Renal pelvis (tissue), 4 donors: Measurements from ENCODE around the gene PXDN. TPM values are rescaled to one million over a fixed set of nuclear protein-coding genes. Genes with fewer than 3 reads are reported as not detected.
"Not testable (repeated sequence)": the region's sequence is repeated elsewhere in the genome, so short reads cannot be mapped to it uniquely, and the experiment has no call there.

Experiments used
- DNase-seq: peaks from one replicate; pipeline ENCODE4 v3.0.0-alpha.2; 2013
- polyA plus RNA-seq, 3 donors: library from polyadenylated mRNA; unstranded; fragments of 120-200 nt; gene quantifications; one replicate each; pipeline ENCODE4 v1.2.1, GENCODE V29; 2013; ENCODE audit not compliant: insufficient read length in 3 of 3

The PXDN gene
- polyA plus RNA-seq, 3 donors = 147 to 188 (median 178) TPM

- no peak for DNase-seq
Observed at GRCh38 chr2:1746174-1747064, 2.1 kb upstream of the PXDN start.

DNA sequence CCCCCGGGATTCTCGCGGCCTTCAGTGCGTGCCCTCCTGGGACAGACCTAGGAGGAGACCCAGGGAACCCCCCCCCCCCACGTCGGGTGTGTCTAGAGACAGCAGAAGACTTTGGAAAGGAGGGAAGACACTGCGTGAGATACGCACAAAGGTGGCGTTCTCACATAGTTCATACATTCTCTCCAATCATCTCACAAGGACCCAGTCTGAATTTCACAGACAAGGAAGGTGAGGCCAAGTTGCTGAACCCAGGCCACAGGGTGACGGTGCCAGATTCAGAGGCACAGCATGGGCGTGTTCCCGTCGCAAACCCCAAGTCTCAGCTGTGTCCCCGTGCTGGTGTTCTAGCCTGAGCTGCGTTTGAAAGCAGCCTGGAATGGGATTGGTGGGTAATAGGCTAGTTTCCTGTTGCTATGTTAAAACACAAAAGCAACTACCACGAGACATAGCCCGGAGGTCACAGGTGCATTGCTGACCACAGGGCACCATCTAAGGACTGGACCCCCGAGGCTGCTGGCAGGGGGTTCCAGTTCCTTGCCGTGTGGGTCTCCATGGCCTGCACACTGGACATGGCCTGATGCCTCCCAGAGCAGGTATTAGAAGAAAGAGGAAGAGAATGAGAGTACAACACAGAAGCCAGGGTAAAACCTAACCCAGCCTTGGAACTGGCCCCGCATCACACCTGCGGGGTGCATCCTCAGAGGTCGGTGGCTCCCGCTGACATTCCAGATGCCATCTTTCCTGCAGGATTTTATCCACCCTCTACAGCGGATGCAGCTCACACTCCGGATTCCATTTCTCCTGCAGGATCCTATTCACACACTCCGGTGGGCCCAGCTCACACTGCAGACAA, 1.1 kb upstream of the PXDN start:
- DNase-seq = no peak

DNA sequence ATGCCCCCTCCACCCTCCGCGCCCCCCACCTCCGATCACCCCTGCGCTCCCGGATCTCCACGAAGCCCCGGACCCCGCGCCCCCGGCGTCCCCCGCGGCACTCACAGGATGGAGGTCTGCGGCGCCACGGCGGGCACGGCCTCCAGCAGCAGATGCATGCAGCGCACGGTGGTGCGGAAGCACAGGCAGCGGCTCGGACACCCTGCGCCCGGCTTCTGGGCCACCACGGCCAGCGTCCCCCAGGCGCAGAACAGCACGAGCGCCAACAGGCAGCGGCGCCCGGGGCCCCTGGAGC, 217 bp downstream of the PXDN start:
- DNase-seq = no peak

DNA sequence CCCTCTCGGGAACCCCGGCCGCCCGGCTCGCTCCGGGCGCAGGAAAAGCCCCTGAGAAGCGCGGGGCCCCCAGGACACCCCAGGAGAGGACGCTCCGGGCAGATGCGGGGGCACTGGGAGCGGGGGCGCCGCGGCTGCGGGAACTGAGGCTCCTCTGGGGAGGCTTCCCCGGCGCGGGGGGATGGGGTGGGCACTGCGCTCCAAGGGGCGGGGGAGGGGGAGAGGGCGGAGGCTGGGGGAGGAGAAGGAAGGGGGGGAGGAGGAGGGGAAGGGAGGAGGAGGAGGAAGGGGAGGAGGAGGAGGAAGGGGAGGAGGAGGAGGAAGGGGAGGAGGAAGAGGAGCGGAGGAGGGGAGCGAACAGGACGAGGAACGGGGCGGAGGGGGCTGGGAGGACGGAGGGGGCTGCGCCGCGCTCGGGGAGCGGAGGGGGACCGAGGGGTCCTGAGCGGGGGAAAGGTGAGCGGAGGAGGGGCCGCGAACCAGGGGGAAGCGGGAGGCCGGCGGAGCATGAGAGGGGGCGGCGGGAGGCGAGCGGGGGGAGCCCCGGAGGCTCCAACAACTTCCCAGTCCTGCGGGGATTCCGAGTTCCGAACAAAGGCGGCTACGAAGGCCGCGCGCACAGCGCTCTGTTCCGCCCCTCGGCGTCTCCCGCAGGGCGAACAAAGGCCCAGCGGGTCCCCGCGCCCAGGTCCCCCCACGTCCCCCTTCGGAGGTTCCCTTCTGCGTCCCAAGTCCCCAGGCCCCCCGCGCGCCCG, 742 bp downstream of the PXDN start:
- no peak for DNase-seq

GRCh38 chr2:1742681-1743395, 1.5 kb downstream of the PXDN start:
- peak; percentile 90 for DNase-seq

- DNase-seq = no peak
Observed at GRCh38 chr2:1742301-1742680, 2.0 kb downstream of the PXDN start.

DNA sequence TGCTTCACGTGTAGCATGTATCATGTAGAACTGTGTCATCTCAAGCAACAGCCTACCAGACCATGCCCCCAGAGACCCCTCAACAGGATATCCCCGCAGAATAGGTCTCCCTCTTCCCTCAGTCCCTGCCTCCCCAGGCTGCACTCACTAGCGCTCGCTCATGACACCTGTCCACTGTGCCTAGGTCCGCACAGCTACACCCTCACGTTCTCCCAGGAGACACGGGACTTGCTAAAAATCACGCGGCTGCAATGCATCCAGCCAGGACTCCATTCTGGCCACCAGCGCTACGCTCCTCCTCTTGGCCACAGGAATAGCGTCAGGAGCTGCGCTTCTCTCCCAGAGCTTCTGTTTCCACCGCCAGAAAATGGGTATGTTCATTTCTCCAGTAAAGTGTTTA, 2.5 kb downstream of the PXDN start:
- DNase-seq = no peak

DNA sequence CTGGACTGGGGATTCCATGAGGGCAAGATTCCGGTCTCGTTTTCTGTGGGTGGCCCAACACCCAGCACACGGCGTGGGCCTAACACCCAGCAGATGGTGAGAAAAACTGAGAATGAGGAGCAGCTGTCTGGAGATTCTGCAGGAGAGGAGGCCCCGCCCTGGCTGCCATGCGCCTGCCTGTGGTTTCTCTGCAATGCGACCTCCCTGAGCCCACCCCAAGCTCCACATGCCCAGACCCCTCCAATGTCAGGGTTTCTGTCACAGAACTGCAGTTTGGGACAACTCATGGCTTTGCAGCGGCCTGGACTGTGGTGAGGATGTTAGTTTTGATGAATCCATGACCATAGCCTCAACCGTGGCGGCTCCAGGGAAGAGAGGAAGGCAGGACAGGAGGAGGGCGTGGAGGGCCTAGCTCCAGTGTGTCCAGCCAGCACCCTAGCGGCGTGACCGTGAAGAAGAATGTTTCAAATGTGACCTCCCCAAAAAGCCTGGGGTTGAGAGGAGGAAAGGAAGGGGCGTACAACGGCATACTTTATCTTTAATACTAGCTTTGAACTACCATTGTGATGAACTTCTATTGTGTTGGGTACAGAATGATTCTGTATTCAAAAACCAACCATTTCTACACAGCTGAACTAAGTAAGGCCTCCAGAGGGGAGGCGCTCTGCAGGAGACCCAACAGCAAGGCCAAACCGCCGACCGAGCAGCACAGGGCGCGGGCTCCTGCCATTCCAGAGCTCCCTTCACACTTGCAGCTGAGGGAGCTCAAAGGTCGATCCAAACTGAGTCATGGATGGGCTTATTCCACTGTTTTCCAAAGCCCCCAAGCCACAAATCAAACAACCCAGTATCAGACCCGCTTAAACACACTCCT, 3.4 kb downstream of the PXDN start:
- DNase-seq = no peak

GRCh38 chr2:1739961-1740715, 4.2 kb downstream of the PXDN start:
- DNase-seq = no peak

DNA sequence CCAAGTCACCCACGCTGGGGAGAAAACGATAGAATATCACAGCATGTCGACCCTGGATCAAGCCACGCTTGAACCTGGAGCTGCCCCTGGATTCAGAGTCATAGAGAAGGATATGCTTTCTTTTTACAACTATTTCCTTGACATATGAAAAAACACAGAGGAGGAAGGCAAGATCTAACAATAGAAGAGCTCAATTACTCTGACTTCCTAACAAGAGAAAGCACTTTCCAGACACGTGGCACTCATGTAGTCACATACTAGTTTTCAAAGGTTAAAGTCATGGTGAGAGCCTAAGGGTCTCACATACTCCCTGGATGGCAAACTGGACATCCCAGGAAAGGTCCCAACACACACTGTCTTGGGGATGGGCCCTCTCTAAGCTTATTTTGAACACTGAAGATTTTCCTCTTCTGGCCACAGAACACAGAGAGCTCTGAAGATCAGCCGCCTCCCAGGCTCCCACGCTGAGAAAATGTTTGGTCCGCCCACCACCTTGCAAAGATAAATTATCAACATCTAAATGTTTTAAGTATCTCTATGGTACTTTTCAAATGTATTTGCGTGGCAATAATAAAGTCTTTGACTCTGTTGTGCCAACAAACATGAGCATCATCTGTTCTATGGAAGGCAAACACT, 4.9 kb downstream of the PXDN start:
- no peak for DNase-seq

DNA sequence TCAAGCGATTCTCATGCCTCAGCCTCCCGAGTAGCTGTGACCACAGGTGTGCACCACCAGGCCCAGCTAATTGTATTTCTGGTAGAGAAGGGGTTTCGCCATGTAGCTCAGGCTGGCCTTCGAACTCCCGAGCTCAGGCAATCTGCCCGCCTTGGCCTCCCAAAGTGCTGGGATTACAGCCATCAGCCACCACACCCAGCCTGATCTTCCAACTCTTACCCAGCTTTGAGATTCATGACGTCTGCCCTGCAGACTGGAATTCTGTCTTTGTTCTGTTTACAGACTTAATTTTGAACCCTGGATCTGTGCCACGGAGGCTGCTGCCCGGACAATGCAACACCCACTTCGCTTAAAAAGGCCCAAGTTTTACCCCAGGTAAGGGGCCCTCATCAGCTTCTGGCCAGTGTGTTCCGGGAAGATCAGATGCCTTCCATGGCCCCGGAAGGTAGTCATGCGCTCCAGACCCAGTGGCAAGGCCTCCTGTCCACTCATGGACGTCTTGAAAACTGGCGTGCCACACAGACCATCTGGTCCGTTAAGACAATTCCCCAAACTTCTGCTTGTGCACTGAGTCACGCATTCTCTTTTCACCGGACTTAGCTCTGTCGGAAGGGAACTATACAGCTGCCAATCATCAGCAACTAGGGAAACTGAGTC, 5.5 kb downstream of the PXDN start:
- no peak for DNase-seq

GRCh38 chr2:1738163-1738562, 6.2 kb downstream of the PXDN start:
- no peak for DNase-seq

DNA sequence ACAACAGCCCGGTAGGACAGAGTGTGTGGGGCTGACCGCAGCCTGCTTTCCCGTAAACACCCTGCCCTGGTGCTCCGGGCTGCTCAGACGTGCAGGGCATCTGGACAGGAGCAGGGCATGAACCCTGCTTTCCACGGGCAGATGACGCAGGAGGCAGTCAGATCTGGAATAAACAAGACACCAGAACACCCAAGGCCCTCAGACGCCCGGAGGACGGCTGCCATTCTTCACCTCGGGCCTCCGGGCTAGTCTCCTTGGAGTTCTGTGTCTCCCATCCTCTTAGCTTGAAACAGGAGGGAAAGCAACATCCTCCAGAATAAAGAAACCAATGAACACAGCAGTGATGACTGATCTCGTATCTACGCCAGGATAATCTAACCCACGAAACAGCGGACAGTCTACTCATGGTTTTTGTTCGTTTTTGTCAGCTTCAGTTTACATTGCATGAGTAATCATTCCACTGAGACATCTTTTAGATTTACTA, 7.3 kb downstream of the PXDN start:
- no peak for DNase-seq

DNA sequence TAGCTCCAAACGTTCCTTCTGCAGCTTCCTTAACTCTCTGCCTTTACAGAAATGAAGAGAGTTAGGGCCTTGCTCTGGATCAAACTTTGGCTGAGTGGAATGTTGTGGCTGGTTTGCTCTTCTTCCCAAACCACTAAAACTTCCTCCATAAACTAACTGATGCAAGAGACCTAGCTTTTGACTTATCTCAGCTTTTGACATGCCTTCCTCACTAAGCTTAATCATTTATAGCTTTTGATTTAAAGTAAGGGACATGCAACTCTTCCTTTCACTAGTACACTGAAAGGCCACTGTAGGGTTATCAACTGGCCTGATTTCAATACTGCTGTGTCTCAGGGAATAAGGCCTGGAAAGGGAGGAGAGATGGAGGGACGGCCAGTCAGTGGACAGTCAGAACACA, 8.3 kb downstream of the PXDN start:
- no peak for DNase-seq

GRCh38 chr2:1733298-1733697, 11.0 kb downstream of the PXDN start:
- DNase-seq = not testable (repeated sequence)

DNA sequence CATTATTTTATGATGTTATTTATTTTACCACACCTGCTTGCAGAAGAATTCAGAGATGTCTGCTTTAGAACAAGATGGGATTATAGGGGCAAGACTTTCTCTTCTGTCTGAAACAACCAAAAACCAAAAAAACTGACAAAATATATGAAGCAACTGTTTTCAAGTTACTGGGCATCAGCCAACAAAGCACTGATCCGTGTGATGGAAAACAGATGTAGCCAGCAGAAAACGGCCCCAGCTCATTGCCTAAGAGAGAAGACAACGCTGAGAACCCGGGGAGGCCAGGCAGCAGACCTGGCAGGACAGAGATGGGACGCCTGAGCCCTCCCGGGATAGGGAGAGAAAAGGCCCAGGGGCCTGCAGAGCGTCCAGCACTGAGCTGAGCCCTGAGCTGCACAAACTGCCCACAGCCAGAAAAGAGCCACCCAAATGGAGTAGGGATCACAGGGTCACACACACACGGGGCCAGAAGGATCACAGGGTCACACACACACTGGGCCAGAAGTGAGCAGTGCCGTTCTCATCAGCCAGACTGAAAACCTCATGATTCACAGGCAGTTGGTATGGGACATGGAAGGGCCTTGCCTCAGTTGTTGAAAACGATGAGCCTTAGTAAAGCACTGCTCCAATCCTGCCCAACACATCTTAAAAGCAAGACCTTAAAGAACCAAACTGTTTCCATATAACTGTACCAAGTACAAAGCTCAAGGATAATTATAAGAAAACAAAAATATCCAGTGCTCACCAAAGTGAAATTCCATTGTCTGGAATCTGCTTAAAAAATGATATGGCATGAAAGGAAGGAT, 12.1 kb downstream of the PXDN start:
- no peak for DNase-seq

GRCh38 chr2:1731447-1731962, 12.8 kb downstream of the PXDN start:
- DNase-seq = no peak
